ENCODE results near the gene MAPRE3.

DNA sequence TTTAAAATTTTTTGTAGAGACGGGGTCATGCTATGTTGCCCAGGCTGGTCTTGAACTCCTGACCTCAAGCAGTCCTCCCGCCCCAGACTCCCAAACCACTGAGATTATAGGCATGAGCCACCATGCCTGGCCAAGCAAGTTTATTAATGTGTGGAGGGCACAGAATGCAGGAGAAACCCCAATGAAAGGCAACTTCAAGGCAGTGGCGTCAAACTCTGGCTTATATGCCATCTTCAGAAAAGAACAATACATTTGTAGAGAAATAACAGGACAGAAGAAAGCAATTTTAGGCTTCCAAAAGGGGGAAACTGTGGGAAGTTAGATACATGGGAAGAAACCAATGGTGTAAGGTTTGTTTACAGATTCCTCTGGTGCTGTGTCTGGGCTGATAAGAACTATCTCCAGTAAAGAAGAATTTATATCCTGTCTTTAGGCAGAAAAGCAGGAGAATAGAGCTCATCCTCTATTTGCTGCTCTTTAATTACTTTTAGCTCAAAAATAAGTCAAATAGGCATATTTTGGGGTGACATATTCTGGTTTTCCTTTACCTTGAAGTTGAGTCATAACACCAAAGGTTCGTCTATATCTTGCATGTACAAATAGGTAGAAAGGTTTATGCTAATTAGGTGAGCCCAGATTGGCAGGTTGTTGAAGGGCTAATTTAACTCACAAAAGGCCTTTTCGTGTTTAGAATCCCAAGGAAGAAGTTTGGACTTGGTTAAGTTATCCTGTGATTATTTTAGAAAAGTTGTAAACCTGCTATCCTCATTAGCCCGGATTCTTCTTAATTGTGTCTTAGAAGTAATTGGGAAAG lies 36.4 kb downstream of the MAPRE3 start:
- TF ChIP-seq CTCF (IDR thresholded peaks at IDR 0.05) (no peak), POLR2A (IDR thresholded peaks at IDR 0.05) (no peak)
